ENCODE data around the gene STK38L. TPM values are rescaled to one million over a fixed set of nuclear protein-coding genes. Genes with fewer than 3 reads are reported as not detected.
A peak's percentile ranks its signal among the peaks of the same experiment; 100 is the strongest.

STK38L gene
- total RNA-seq, 1 donor = 68.8 TPM

GRCh38 chr12:27291862-27292261, 47.8 kb downstream of the STK38L start:
- Histone ChIP-seq H3K4me1 (ENCODE audit: insufficient read depth, low read length) (peaks cover 10% of the 10 kb centered on the region), H2AFZ (ENCODE audit: low read length) (no peak overlapping the region), H3K27ac (ENCODE audit: low read depth, low read length) (no peak overlapping the region), H3K27me3 (ENCODE audit: insufficient read depth, low read length) (no peaks in the 10 kb centered on the region), H4K20me1 (ENCODE audit: insufficient read depth, low read length) (peaks cover 23% of the 10 kb centered on the region), H3K36me3 (ENCODE audit: insufficient read depth, low read length) (no peaks in the 10 kb centered on the region), H3K4me3 (ENCODE audit: insufficient read depth, low read length) (no peak overlapping the region), H3K4me2 (ENCODE audit: insufficient read depth, low read length) (no peak overlapping the region), H3K9me3 (ENCODE audit: low read depth, low read length) (no peaks in the 10 kb centered on the region), H3K79me2 (ENCODE audit: insufficient read depth, low read length) (peaks cover 58% of the 10 kb centered on the region)
- no peak for DNase-seq (ENCODE audit: insufficient read length, low spot score, missing footprints)
- TF ChIP-seq, protein P1, sequence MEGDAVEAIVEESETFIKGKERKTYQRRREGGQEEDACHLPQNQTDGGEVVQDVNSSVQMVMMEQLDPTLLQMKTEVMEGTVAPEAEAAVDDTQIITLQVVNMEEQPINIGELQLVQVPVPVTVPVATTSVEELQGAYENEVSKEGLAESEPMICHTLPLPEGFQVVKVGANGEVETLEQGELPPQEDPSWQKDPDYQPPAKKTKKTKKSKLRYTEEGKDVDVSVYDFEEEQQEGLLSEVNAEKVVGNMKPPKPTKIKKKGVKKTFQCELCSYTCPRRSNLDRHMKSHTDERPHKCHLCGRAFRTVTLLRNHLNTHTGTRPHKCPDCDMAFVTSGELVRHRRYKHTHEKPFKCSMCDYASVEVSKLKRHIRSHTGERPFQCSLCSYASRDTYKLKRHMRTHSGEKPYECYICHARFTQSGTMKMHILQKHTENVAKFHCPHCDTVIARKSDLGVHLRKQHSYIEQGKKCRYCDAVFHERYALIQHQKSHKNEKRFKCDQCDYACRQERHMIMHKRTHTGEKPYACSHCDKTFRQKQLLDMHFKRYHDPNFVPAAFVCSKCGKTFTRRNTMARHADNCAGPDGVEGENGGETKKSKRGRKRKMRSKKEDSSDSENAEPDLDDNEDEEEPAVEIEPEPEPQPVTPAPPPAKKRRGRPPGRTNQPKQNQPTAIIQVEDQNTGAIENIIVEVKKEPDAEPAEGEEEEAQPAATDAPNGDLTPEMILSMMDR (IDR thresholded peaks at IDR 0.05; ENCODE audit: extremely low read depth, low read depth, low read length) = no peak

DNA sequence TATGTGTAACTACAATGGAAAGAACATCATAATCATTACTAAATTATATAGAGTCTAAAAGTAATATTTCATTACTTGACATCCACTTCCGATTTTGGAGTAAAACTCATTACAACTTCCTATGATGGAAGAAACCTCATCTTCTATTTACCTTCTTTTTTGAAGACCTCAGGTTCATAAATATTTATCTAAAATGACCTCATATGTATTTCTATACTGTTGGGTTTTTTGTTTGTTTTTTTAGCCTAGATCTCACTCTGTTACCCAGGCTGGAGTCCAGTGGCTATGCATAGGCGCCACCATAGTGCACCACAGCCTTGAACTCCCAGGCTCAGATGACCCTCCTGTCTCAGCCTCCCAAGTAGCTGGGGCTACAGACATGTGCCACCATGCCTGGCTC, 48.6 kb downstream of the STK38L start:
- H3K27me3 ChIP-seq (ENCODE audit: insufficient read depth, low read length) = no peaks in the 10 kb centered on the region
- H2AFZ ChIP-seq (ENCODE audit: low read length) = no peak overlapping the region
- DNase-seq (ENCODE audit: insufficient read length, low spot score, missing footprints) = no peak
- H4K20me1 ChIP-seq (ENCODE audit: insufficient read depth, low read length) = peaks cover 23% of the 10 kb centered on the region
- H3K4me2 ChIP-seq (ENCODE audit: insufficient read depth, low read length) = no peak overlapping the region
- H3K9me3 ChIP-seq (ENCODE audit: low read depth, low read length) = no peaks in the 10 kb centered on the region
- peaks cover 53% of the 10 kb centered on the region for H3K79me2 ChIP-seq (ENCODE audit: insufficient read depth, low read length)
- H3K36me3 ChIP-seq (ENCODE audit: insufficient read depth, low read length) = peaks cover 3% of the 10 kb centered on the region
- no peak overlapping the region for H3K4me3 ChIP-seq (ENCODE audit: insufficient read depth, low read length)
- no peak overlapping the region for H3K27ac ChIP-seq (ENCODE audit: low read depth, low read length)
- peaks cover 10% of the 10 kb centered on the region for H3K4me1 ChIP-seq (ENCODE audit: insufficient read depth, low read length)
- TF ChIP-seq, protein P1 (IDR thresholded peaks at IDR 0.05; ENCODE audit: extremely low read depth, low read depth, low read length) = no peak

DNA sequence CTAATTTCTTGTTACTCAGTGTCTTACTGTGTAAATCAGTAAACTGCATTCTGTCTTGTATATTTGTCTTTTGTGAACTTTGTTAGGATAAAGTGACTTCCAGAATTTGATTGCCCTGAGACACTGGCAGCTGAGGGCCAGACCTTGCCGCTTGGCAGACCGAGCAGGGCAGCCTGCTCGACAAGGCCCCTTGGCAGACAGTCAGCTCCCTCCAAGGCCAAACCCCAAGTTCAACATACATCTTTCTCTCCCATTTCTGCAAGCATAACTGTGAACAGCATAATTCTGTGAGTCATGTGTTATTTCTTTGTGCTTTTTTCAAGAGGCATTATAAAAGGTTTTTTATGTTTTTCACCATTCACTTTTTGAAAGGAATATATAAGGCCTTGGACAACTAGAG, 49.4 kb downstream of the STK38L start:
- no peaks in the 10 kb centered on the region for H3K9me3 ChIP-seq (ENCODE audit: low read depth, low read length)
- H4K20me1 ChIP-seq (ENCODE audit: insufficient read depth, low read length) = peaks cover 23% of the 10 kb centered on the region
- peaks cover 50% of the 10 kb centered on the region for H3K79me2 ChIP-seq (ENCODE audit: insufficient read depth, low read length)
- H3K27me3 ChIP-seq (ENCODE audit: insufficient read depth, low read length) = no peaks in the 10 kb centered on the region
- peaks cover 10% of the 10 kb centered on the region for H3K4me1 ChIP-seq (ENCODE audit: insufficient read depth, low read length)
- no peak overlapping the region for H3K4me2 ChIP-seq (ENCODE audit: insufficient read depth, low read length)
- TF ChIP-seq, protein P1 (IDR thresholded peaks at IDR 0.05; ENCODE audit: extremely low read depth, low read depth, low read length) = no peak
- no peak overlapping the region for H2AFZ ChIP-seq (ENCODE audit: low read length)
- DNase-seq (ENCODE audit: insufficient read length, low spot score, missing footprints) = no peak
- H3K4me3 ChIP-seq (ENCODE audit: insufficient read depth, low read length) = no peak overlapping the region
- peak overlapping the region; percentile 3 for H3K27ac ChIP-seq (ENCODE audit: low read depth, low read length)
- peaks cover 9% of the 10 kb centered on the region for H3K36me3 ChIP-seq (ENCODE audit: insufficient read depth, low read length)

- no peak overlapping the region for H3K4me2 ChIP-seq (ENCODE audit: insufficient read depth, low read length)
- H2AFZ ChIP-seq (ENCODE audit: low read length) = no peak overlapping the region
- no peaks in the 10 kb centered on the region for H3K9me3 ChIP-seq (ENCODE audit: low read depth, low read length)
- H3K27me3 ChIP-seq (ENCODE audit: insufficient read depth, low read length) = no peaks in the 10 kb centered on the region
- no peak overlapping the region for H3K4me3 ChIP-seq (ENCODE audit: insufficient read depth, low read length)
- peaks cover 30% of the 10 kb centered on the region for H3K79me2 ChIP-seq (ENCODE audit: insufficient read depth, low read length)
- peaks cover 10% of the 10 kb centered on the region for H3K4me1 ChIP-seq (ENCODE audit: insufficient read depth, low read length)
- H4K20me1 ChIP-seq (ENCODE audit: insufficient read depth, low read length) = peaks cover 12% of the 10 kb centered on the region
- peaks cover 17% of the 10 kb centered on the region for H3K36me3 ChIP-seq (ENCODE audit: insufficient read depth, low read length)
- TF ChIP-seq, protein P1 (IDR thresholded peaks at IDR 0.05; ENCODE audit: extremely low read depth, low read depth, low read length) = no peak
- DNase-seq (ENCODE audit: insufficient read length, low spot score, missing footprints) = no peak
- no peak overlapping the region for H3K27ac ChIP-seq (ENCODE audit: low read depth, low read length)
Observed at GRCh38 chr12:27296674-27297073, 52.6 kb downstream of the STK38L start.
